Left colon (tissue), 2 donors: ENCODE data around the gene TBC1D22A. TPM values are rescaled to one million over a fixed set of nuclear protein-coding genes. Genes with fewer than 3 reads are reported as not detected.

ENCODE experiments used
- ATAC-seq: fragments of 200-7000 bp; cut with Tn5 transposase; one replicate; pipeline ENCODE4 v1.9.1; 2020; ENCODE audit warnings: mild to moderate bottlenecking, moderate library complexity
- DNase-seq, 2 donors: peaks; one replicate each; pipeline ENCODE4 v3.0.0-alpha.2; 2020
- intact Hi-C, 2 donors: fragments of 100-400 bp; cut with DNase I in 1 of 2; cut with micrococcal nuclease in 1 of 2; formaldehyde crosslinking; loops; one replicate each; pipeline versions ENCODE4 v1.11.2 to v1.14.0; 2022; cut with DNase I, micrococcal nuclease
- total RNA-seq, 2 donors: library from RNA; stranded (reverse); fragmentation: NEBNext Ultra II Directional; extraction: Animal tissue kit (Norgen Biotek cat#: 25700); gene quantifications; one replicate each; pipeline ENCODE4 v1.2.1, GENCODE V29; 2021
- donor health status: DM: no; HTN: no; CAD: no.
- donor health status: DM: yes; HTN: yes; CAD: no.

The TBC1D22A gene
- total RNA-seq, 2 donors from 2014 or later = 40.7 to 45.2 TPM

GRCh38 chr22:47187176-47187957 is 424.9 kb downstream of the TBC1D22A start:
- no peak for ATAC-seq
- intact Hi-C loops = no loop called here
- DNase-seq = no peak

DNA sequence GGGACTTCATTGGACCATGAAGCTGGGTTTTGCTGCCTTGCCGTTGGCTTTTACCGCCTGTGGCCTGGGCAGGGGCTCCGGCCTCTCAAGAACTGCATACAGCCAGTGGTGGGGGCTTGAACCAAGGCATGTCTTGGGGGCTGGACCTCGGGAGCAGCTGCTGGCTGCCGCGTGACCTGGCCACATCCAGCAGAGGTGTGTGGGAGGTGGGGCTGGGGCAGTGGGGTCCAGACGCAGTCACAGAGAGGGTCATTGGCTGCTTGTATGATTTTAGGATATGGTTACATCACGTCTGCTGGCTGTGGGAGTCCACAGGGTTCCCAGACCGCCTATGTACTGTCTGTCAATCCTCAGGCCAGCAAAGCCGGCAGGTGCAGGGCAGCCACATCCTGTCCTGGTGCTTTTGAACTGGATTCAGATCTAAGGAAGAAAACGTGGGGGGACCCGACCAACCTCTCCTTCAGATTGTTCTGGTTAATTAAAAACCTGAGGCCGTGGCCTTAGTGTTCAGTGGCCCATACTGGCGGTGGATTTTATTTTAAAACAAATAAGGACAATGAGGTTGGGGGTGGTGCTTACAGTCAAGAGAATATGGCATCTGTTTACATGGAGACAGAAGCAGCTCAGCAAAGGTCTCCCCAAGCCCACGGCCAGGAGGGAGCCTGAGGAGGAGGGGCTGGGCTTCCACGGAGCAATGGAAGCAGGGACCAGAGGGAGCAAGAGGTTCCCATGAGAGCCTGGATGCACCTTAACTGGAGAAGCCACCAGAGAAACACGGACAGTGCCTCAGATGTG is 426.0 kb downstream of the TBC1D22A start:
- no peak for ATAC-seq
- intact Hi-C loops = no loop called here
- DNase-seq = no peak

DNA sequence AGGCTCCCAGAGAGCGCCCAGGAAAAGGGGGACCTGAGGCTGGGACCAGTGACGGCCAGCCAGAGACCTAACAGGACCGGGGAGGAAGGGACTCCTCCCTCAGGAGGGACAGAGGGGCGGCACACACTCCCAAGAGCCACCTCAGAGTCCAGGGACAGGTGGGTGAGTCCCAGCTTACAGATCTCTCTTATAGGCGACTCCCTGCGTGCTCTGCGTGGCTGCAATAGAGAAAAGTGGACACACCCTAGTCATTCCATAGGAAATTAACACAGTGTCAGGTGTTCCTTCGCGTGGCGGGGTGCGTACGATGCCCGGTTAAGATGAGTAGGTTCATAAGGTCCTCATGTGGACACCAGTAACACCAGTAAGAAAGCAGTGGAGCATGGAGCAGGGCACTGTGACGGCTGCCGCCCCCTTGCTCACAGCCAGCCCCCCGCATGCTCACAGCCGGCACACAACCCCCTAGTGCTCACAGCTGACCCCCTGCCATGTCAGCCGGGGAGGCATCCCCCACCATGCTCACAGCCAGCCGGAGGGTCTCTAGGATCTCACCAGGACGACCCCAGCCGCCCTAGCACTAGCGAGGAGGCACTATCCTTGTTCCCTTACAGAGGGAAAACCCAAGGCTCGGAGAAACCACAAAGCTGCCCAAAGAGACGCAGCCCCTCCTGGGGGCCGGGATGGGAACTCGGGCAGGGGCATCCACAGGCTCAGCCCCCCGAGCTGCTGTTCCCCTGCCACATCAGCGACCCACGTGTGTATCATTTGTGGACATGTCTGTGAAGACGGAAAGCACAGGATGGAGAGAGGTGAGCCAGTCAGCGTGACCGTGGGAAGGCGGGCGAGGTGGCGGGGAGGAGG is 426.8 kb downstream of the TBC1D22A start:
- DNase-seq = no peak
- intact Hi-C loops = no loop called here

DNA sequence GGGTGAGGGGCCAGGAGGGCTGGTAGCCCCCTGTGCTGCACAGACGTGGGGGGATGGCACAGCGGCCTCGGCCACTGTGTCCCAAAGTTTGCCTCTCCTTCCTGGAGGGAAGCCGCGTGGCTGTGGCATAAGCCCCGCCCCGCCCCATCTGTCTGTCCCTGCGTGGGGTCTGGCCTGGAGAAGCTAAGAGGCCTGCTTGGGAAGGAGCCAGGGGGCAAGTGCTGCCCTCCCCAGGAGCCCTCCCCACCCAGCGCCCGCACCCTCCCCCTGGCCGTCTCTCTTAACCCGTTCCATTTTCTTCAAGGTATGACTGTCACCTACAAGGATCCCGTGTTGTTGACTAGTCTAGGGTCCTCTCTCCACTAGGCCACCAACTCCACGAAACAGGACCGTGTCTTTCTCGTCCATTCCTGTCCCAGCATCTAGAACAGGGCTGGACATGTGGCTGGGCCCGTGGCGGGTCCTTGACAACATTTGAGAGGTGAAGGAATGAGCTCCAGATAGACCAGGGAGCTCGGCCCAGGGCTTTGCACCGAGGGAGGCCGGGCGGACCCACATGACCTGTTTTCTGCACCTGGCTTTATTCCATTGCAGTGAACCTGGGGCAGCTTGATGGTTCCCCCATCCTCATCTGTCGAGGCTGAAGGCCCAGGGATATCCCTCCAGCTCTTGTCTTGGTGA is 428.0 kb downstream of the TBC1D22A start:
- no peak for DNase-seq
- ATAC-seq = no peak

More for the DNA sequence above, 426.8 kb downstream of the TBC1D22A start:
- no peak for ATAC-seq

GRCh38 chr22:47190957-47191670 is 428.7 kb downstream of the TBC1D22A start:
- no peak for DNase-seq
- no peak for ATAC-seq
- intact Hi-C loops = no loop called here

More for the DNA sequence above, 428.0 kb downstream of the TBC1D22A start:
- intact Hi-C loops = no loop called here

- intact Hi-C loops = no loop called here
- DNase-seq (peak in 1 of 2 donors; percentile 38), ATAC-seq (peak; percentile 62)
Observed at GRCh38 chr22:47191671-47192650, 429.5 kb downstream of the TBC1D22A start.

- intact Hi-C loops = no loop called here
- ATAC-seq (peak; percentile 92), DNase-seq (peak; percentile 85 to 88)
Observed at GRCh38 chr22:47192651-47193437, 430.4 kb downstream of the TBC1D22A start.

DNA sequence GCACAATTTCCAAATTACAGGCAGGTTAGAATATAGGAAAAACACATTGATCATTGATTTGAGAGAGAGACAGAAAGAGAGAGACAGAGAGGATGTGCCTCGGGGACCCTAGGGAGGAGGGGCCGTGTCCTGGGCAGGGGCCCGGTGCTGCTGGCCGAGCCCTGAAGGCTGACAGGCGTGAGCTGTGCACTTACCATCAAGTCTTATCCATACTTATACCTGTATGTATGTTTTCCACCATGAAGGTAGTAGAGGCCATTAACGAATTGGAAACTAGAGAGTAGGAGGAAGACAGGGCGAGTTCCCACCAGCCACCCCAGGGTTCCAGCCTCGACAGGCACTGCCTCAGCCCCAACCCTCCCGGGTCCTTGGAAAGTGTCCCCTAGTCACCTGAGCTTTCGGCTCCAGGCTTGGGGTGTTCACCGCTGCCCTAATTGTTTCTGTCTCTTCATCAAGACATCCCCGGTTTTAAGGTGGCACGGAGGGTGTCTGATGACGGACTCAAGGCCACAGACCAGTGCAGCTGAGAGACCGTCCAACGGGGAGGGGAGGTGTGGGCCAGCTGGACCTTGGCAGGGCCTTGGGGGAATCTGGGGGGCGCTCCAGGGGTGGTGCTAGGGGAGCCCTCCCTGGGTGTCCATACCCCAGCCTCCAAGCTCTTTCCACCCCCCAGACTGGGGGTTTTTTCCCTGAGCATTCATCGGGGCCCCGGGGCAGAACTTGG is 431.3 kb downstream of the TBC1D22A start:
- no peak for ATAC-seq
- intact Hi-C loops = no loop called here
- DNase-seq = no peak

DNA sequence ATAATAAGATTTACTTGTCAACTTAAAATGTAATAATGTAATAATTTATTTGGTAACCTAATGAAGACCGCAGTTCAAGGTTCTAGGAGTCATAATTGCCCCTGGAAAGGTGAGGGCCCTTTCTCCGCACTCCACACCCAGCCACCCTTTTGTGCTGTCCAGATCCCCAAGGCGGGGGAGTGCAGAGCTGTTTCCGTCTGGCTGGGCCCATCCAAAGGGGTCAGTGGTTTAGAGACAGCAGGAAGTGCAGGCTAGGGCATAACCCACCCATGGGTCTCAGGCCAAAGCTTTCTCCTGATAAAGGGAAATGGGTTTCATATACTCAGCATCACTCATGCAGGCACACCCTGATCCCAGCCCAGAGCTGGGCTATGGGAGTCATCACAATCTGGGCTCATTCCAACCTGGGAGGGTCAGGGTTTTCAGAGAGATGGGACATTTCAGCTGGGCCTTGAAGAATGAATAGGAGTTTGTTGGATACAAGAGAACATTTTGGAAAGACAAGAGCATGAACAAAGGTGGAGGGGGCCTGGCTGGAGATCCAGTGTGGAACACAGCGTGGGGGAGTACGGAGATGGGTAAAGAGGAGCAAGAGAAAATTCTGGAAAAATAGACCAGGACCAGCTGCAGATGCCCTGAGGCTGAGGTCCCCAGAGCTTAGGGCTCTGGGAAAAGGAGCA is 432.2 kb downstream of the TBC1D22A start:
- ATAC-seq (no peak), DNase-seq (no peak)
- intact Hi-C loops = no loop called here

- ATAC-seq = no peak
- DNase-seq = no peak
- intact Hi-C loops = no loop called here
Observed at GRCh38 chr22:47195156-47195483, 432.7 kb downstream of the TBC1D22A start.

GRCh38 chr22:47195484-47196165 is 433.2 kb downstream of the TBC1D22A start:
- DNase-seq = no peak
- intact Hi-C loops = no loop called here
- ATAC-seq = no peak

- DNase-seq = no peak
- intact Hi-C loops = no loop called here
- no peak for ATAC-seq
Observed at GRCh38 chr22:47196166-47196849, 433.9 kb downstream of the TBC1D22A start.

GRCh38 chr22:47196881-47197772 is 434.7 kb downstream of the TBC1D22A start:
- ATAC-seq (no peak), DNase-seq (no peak)
- intact Hi-C loops = no loop called here
